GM21515 (cell line): Measurements from ENCODE around the gene STK38L.

Experiments used
- ATAC-seq: cut with Tn5 transposase; IDR thresholded peaks from one replicate; pipeline ENCODE4 v1.9.1; 2021; ENCODE audit not compliant: unreplicated experiment

The STK38L gene

GRCh38 chr12:27274706-27275105 lies 30.6 kb downstream of the STK38L start:
- ATAC-seq, result no peak

DNA sequence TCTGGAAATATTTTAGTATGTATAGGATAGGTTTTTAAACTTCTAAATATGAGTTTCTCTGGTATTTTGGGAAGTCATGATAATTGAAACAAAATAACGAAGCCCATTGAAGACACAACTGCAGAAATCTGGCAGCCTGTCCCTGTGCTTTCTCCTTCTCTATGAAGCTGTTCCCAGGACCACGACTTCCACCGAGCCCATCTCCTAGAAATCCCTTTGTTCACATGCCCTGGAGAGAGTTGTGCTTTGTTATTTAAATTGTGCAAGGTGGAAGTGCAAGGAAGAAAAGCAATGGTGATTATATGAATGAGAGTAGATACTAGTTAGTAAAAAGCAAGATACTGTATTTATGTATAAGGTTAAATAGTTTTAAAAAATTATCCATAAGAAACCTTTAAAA lies 32.2 kb downstream of the STK38L start:
- no peak for ATAC-seq

DNA sequence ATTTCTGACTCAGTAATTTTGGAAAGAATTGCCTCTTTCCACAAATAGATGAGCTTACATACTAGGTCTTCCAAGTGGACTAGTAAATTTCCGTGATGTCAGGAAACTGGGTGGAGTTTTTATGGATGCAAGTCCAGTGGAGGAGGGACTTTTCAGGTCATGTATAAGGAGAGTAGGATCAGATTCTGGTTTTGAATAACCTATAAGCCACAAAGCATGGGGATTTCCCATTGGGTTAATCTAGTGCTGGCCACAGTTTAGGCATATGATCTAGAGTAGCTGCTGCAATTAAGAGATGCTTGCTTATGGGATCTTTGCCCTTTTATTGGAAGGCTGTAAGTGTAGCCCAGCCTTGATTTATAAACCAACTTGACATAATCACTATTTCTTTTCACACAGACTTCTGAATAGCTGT lies 33.8 kb downstream of the STK38L start:
- peak; percentile 70 for ATAC-seq

DNA sequence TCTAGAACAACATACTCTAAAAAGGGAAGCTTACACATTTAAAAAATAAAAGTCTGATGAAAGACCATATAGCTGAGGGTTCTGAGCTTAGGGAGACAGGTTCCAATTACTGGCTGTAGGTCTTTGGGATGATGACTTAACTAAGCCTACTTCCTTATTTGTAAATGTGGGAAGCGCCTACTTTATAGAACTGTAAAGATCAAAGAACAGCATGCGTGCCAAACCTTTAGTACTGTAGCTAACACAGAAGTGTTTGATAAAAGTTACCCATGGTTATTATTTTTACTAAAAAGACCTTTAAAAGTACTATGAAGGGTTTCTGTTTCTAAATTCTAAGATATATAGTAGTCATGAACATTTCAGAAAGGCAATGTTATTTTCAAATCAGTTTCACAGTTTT lies 35.7 kb downstream of the STK38L start:
- no peak for ATAC-seq

GRCh38 chr12:27280412-27280811 lies 36.3 kb downstream of the STK38L start:
- ATAC-seq, result no peak

GRCh38 chr12:27282754-27283153 lies 38.7 kb downstream of the STK38L start:
- ATAC-seq, result no peak

DNA sequence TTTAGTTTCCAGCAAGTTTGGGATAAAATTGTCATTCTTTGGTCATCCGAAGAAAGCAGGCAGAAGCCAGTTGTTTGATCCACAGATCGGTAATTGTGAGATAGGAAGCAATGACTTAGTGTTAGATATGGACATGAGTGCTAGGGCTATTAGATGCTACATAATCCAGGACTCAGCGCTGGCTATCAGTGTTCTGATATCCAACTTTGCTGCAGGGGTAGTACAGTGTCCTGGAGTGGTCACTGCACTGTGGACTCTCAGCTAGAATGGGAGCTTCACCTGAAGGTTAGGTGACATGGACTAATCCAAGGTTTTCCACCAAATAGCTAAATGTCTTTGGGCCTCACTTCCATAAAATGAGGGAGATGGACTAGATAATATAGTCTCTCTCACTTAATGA lies 39.9 kb downstream of the STK38L start:
- ATAC-seq, result no peak

DNA sequence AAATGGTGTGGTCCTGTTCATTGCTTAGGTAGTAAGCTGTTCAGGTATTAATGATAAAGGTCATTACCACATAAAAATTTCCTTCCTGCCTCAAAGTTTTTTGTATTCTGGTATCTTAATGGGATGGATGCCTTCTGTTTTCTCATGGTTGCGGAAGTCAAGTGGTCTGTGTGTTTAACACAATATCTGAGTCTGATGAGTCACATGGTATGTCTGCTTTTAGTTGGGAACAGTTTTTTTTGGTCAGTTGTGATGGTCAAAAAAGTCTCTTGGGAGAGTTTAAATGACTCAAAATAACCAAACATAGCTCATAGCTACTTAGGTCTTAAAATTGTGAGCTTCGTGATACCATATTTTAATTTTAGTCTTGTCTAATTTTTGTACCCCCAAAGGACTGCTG lies 40.7 kb downstream of the STK38L start:
- no peak for ATAC-seq

GRCh38 chr12:27285403-27285802 lies 41.3 kb downstream of the STK38L start:
- no peak for ATAC-seq

- ATAC-seq, result no peak
These were observed 45.3 kb downstream of the STK38L start for GRCh38 chr12:27289414-27289813.

DNA sequence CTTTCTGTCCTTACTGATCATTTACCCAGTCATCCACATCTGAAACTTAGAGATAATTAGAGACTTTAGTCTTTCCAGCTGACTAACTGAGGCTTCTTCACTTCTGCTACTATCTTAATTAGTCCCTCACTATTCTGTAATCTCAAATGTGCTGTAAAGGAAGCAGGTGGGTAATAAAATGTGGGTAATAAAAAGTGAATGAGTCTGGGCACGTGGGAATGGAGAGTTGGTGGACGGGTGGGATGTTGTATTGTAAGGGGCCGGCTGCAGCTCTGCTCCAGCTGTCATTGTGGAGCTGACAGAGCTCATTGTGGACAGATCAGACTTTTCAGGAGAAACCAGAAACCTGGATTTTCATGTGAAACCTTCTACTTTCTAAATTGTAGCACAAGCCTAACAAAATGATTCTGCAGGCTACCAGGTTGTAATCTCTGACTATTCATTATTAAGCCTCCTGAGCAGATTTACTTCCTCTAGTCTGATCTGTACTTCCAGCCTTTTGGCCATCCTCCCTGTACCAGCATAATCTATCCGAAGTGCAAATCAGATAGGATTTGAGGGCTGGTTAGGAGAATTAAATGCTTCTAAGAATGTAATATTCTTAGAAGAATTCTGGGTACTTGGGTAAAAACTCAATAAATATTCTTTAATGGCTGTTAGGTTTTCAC lies 46.5 kb downstream of the STK38L start:
- ATAC-seq, result no peak

- ATAC-seq, result no peak
These were observed 47.8 kb downstream of the STK38L start for GRCh38 chr12:27291862-27292261.

- no peak for ATAC-seq
These were observed 48.6 kb downstream of the STK38L start for GRCh38 chr12:27292718-27293117.

GRCh38 chr12:27293463-27293862 lies 49.4 kb downstream of the STK38L start:
- ATAC-seq, result no peak

DNA sequence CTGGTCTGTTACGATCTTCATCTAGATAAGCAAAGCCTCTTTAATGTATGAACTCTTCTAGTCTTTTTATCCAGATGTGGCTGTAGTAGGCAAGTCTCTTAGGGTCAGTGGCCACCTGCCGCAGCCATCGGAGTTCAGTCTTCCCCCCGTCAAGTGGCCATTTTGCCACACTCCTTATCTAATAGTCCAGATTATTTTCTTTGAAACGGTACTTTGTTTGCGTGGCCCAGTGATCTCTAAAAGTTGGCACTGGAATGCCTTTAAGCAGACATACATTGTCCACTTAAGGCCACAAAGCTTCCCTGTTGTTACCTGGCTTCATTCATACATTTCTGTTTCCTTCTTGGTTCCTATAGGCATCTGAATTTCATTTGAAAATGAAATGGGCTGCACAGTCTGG lies 52.6 kb downstream of the STK38L start:
- no peak for ATAC-seq

- no peak for ATAC-seq
These were observed 53.5 kb downstream of the STK38L start for GRCh38 chr12:27297566-27297965.

GRCh38 chr12:27299102-27299501 lies 55.0 kb downstream of the STK38L start:
- no peak for ATAC-seq

- no peak for ATAC-seq
These were observed 56.1 kb downstream of the STK38L start for GRCh38 chr12:27300226-27300625.

DNA sequence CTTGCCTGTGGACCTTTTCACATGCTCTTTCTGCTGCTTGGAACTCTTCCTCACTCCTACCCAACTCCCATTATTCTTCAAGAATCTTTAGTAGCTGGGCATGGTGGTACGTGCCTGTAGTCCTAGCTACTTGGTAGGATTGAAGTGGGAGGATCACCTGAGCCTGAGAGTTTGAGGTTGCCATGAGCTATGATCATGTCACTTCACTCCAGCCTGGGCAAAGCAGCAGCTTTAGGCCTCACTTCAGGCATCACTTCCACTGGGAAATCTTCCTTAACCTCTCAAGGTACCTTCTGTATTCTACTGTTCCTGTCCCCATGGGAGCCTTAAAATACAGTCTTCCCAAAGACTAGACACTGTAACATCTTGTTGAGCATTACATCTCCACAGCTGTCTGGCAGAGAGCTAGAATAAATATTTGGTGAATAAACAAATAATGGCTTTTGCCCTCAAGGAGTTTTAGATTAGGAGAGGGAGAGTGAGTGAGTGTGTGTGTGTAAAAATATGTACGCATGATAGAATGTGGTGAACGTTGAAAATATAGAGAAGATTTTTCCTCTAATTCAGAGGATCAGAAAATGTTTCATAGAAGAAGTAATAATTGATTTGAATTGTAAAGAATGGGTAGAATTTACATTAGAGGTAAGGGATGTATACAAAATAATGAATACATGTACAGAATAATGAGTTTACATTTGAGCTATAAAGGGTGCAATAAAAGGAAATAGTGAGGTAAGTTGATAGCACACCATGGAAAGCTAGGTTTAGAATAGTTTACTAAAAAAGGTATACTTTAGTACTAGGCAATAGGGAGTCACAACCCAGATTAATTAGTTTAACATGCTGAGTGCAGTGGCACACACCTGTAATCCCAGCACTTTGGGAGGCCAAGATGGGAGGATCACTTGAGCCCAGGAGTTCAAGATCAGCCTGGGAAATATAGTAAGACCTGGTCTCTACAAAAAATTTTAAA lies 59.3 kb downstream of the STK38L start:
- no peak for ATAC-seq

- no peak for ATAC-seq
These were observed 60.8 kb downstream of the STK38L start for GRCh38 chr12:27304856-27305255.

DNA sequence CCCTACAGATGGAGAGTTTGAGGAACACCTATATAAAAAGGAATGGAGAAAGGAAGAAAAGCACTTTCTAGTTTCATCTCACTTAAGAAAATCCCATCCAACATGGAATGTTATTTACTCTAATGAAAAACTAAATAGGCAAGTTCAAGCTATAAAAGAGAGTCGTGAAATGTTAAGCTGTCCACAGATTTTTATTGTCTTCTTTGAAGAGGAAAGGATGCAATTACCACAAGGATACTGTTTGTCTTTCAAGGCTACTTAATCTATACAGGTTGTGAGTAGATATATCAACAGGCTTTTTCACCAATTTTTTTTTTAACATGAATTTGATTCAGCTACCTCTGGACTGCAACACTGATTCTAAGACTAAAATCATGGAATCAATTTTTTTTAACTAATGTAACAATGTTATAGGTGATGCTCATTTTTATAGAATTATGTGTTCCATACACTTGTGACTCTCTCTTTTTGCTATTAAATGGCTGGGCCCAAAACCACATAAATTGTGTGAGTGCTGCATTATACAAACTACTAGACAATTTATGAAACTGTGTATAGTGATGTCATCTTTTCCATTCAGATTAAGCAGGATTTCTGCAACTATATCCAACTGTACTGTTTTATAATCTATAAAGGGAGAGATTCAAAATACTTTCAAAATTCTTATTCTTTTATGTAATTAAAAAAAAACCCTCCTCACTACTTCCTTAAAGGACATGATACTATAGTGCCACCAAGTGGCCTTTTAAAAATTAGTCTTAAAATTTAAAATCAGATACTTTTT lies 61.8 kb downstream of the STK38L start:
- no peak for ATAC-seq
